ENCODE data around the gene BEND2. TPM values are rescaled to one million over a fixed set of nuclear protein-coding genes. Genes with fewer than 3 reads are reported as not detected.

Gene BEND2
- not detected in 2 replicates for polyA plus RNA-seq (2012; rRNA removed)
- polyA plus RNA-seq (2012; cell fraction: cytosol; rRNA removed), result not detected in 2 replicates
- not detected in 2 replicates for polyA plus RNA-seq (2012; cell fraction: nucleus; rRNA removed)

DNA sequence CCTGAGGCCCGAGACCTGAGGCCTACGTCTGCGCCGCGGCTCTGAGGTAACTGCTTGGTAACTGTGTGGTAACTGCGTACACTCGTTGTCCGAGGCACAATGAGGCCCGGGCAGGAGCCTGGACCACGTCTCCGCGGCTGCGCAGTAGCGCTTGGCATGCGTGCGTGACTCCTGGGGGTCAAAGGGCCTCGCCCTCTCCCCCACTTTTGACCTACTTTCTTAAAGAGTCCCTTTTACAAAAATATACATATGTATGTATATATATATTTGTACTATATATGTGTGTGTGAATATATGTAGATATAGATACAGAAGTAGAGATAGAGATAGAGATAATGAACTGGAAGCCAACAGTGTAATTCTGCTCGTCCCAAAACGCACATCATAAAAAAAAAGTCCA lies at the start of gene BEND2:
Gene BEND2 (minus strand): TSS at position 101 of the 400 bp plus-strand sequence. CDS start 136 bp downstream, outside the sequence.
- Histone ChIP-seq H3K27ac (ENCODE audit: low read depth in 2 of 2, low read length in 1 of 2) (no peak within 1 kb of the TSS), H3K9me2 (no peaks in the 10 kb centered on the region), H3K79me2 (ENCODE audit: insufficient read depth) (no peaks in the 10 kb centered on the region), H3K9me3 (no peaks in the 10 kb centered on the region), H3K4me1 (ENCODE audit: control insufficient read depth in 1 of 2, insufficient read depth in 2 of 2, low read depth in 1 of 2, low read length in 1 of 2) (no peaks in the 10 kb centered on the region), H2AFZ (ENCODE audit: low read depth) (no peak within 1 kb of the TSS), H3K4me3 (ENCODE audit: low read depth in 2 of 2, low read length in 1 of 2) (no peak within 1 kb of the TSS), H3K4me2 (no peak within 1 kb of the TSS), H3K27me3 (ENCODE audit: insufficient read depth) (no peaks in the 10 kb centered on the region), H3K9ac (no peak within 1 kb of the TSS), H3F3A (replicated peaks; ENCODE audit: insufficient read depth) (no peaks in the 10 kb centered on the region), H4K20me1 (ENCODE audit: insufficient read depth) (no peaks in the 10 kb centered on the region), H3K36me3 (replicated peaks in 1 of 2; ENCODE audit: control insufficient read depth in 1 of 2, insufficient read depth in 2 of 2, low read length in 1 of 2) (no peaks in the 10 kb centered on the region)
- TF ChIP-seq FOSL2 (IDR thresholded peaks at IDR 0.05; ENCODE audit: borderline replicate concordance, low read depth) (no peak), PBX3 (IDR thresholded peaks at IDR 0.05) (no peak), POLR2AphosphoS5 (IDR thresholded peaks at IDR 0.05; ENCODE audit: low read depth, low read length) (no peak), IRF3 (IDR thresholded peaks at IDR 0.05; ENCODE audit: low read depth, low read length) (no peak), NRF1 (IDR thresholded peaks at IDR 0.05; ENCODE audit: low read depth, low read length) (no peak), SIN3A (IDR thresholded peaks at IDR 0.05; ENCODE audit: borderline replicate concordance, low read depth, low read length) (no peak), ELF1 (IDR thresholded peaks at IDR 0.05) (no peak), USF1 (IDR thresholded peaks at IDR 0.05; ENCODE audit: borderline replicate concordance, low read depth) (no peak), CHD2 (IDR thresholded peaks at IDR 0.05; ENCODE audit: low read length, partially characterized antibody) (no peak), USF2 (IDR thresholded peaks at IDR 0.05; ENCODE audit: borderline replicate concordance, low read depth, low read length) (no peak), MXI1 (IDR thresholded peaks at IDR 0.05; ENCODE audit: low read depth, low read length) (no peak), RAD21 (IDR thresholded peaks at IDR 0.05; ENCODE audit: low read length) (no peak), JUND (IDR thresholded peaks at IDR 0.05) (no peak), SMC3 (IDR thresholded peaks at IDR 0.05; ENCODE audit: low read depth, low read length) (no peak), RFX5 (IDR thresholded peaks at IDR 0.05; ENCODE audit: low read length) (no peak), RCOR1 (IDR thresholded peaks at IDR 0.05; ENCODE audit: low read length) (no peak), MAX (IDR thresholded peaks at IDR 0.05; ENCODE audit: low read depth) (no peak), TAF1 (IDR thresholded peaks at IDR 0.05; ENCODE audit: borderline replicate concordance, low read depth, low read length) (no peak), GATA2 (CRISPR knock-in tag; IDR thresholded peaks at IDR 0.05) (no peak)
- CTCF ChIA-PET, result no interaction called here
- DNase-seq, result no peak
- POLR2A ChIA-PET, result no interaction called here
- 74% methylated on average over 19 of the region's 19 CpGs for WGBS (ENCODE audit: low lambda C conversion rate)

Measured in SK-N-SH (cell line).